GM21526 (cell line): ENCODE results near the gene XDH.

ENCODE experiments used
- ATAC-seq: cut with Tn5 transposase; IDR thresholded peaks from one replicate; pipeline ENCODE4 v1.9.1; 2021; ENCODE audit warnings: moderate library complexity; ENCODE audit not compliant: unreplicated experiment, low FRiP score

XDH gene

GRCh38 chr2:31414601-31415241 is at the start of gene XDH:
TSS of gene XDH (minus strand) at chr2:31414742. CDS start at chr2:31414666, 76 bp downstream.
- no peak for ATAC-seq

- ATAC-seq: no peak
Observed at GRCh38 chr2:31457651-31458050, 43.1 kb upstream of the XDH start.

GRCh38 chr2:31446848-31447247 is 32.3 kb upstream of the XDH start:
- ATAC-seq: no peak

- ATAC-seq: no peak
Observed at GRCh38 chr2:31442376-31442775, 27.8 kb upstream of the XDH start.

- ATAC-seq: no peak
Observed at GRCh38 chr2:31440764-31441163, 26.2 kb upstream of the XDH start.

GRCh38 chr2:31434911-31435310 is 20.4 kb upstream of the XDH start:
- no peak for ATAC-seq

GRCh38 chr2:31433541-31433940 is 19.0 kb upstream of the XDH start:
- ATAC-seq: no peak

GRCh38 chr2:31430439-31431165 is 16.1 kb upstream of the XDH start:
- no peak for ATAC-seq

- ATAC-seq: no peak
Observed at GRCh38 chr2:31429759-31430438, 15.4 kb upstream of the XDH start.

- ATAC-seq: no peak
Observed at GRCh38 chr2:31429040-31429439, 14.5 kb upstream of the XDH start.

- no peak for ATAC-seq
Observed at GRCh38 chr2:31428001-31428418, 13.5 kb upstream of the XDH start.

- ATAC-seq: no peak
Observed at GRCh38 chr2:31426096-31426495, 11.6 kb upstream of the XDH start.

GRCh38 chr2:31421634-31422033 is 7.1 kb upstream of the XDH start:
- no peak for ATAC-seq

GRCh38 chr2:31420936-31421335 is 6.4 kb upstream of the XDH start:
- no peak for ATAC-seq

GRCh38 chr2:31419386-31419785 is 4.8 kb upstream of the XDH start:
- no peak for ATAC-seq

- ATAC-seq: no peak
Observed at GRCh38 chr2:31415421-31415820, 879 bp upstream of the XDH start.

GRCh38 chr2:31413862-31414550 is 536 bp downstream of the XDH start:
- ATAC-seq: no peak

- no peak for ATAC-seq
Observed at GRCh38 chr2:31413025-31413424, 1.5 kb downstream of the XDH start.

- ATAC-seq: no peak
Observed at GRCh38 chr2:31411771-31412170, 2.8 kb downstream of the XDH start.

- no peak for ATAC-seq
Observed at GRCh38 chr2:31406593-31407385, 7.8 kb downstream of the XDH start.
